GM12892 (cell line): ENCODE results near the gene PRM2.

Experiments used
- POLR2A ChIP-seq: IDR thresholded peaks from 2 replicates; pipeline ENCODE4 v1.6.1; 2011; ENCODE audit warnings: low read depth, low read length, control low read depth
- POLR2AphosphoS5 ChIP-seq: IDR thresholded peaks from 2 replicates; pipeline ENCODE4 v1.6.1; 2011; ENCODE audit warnings: low read depth, low read length, control low read depth

DNA sequence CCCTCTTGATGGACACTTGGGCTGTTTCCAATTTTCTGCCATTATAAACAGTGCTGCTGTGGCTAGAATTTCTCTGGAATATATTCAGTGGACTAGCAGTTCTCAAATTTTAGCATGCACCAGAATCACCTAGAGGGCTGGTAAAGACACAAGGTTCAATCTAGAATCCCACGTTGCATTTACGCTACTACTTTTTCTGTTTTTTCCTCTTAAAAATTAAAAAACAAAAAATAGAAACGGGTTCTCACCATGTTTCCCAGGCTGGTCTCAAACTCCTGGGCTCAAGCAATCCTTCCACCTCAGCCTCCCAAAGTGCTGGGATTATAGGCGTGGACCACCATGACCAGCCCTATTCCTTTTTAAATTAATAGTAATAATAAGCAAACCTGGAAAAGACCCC, 19.4 kb upstream of the PRM2 start:
- TF ChIP-seq POLR2A (no peak), POLR2AphosphoS5 (no peak)
